Left lobe of liver (tissue), 2 donors: ENCODE measurements around the gene UNC13B. TPM values are rescaled to one million over a fixed set of nuclear protein-coding genes. Genes with fewer than 3 reads are reported as not detected.
"Not testable (repeated sequence)": the region's sequence is repeated elsewhere in the genome, so short reads cannot be mapped to it uniquely, and the experiment has no call there.

Experiments used
- ATAC-seq: fragments of 200-7000 bp; cut with Tn5 transposase; one replicate; pipeline ENCODE4 v1.9.1; 2020; ENCODE audit warnings: mild to moderate bottlenecking, moderate library complexity
- DNase-seq: peaks from one replicate; pipeline ENCODE4 v3.0.0-alpha.2; 2020; ENCODE audit warnings: low spot score
- total RNA-seq: library from RNA; stranded (reverse); gene quantifications from one replicate; pipeline ENCODE4 v1.2.1, GENCODE V29; 2021
- donor health status: DM: no; HTN: no; CAD: no; lungs with moderate emphysema.
- donor health status: DM: no; HTN: yes; CAD: no.

Gene UNC13B
- 21.4 TPM for total RNA-seq

DNA sequence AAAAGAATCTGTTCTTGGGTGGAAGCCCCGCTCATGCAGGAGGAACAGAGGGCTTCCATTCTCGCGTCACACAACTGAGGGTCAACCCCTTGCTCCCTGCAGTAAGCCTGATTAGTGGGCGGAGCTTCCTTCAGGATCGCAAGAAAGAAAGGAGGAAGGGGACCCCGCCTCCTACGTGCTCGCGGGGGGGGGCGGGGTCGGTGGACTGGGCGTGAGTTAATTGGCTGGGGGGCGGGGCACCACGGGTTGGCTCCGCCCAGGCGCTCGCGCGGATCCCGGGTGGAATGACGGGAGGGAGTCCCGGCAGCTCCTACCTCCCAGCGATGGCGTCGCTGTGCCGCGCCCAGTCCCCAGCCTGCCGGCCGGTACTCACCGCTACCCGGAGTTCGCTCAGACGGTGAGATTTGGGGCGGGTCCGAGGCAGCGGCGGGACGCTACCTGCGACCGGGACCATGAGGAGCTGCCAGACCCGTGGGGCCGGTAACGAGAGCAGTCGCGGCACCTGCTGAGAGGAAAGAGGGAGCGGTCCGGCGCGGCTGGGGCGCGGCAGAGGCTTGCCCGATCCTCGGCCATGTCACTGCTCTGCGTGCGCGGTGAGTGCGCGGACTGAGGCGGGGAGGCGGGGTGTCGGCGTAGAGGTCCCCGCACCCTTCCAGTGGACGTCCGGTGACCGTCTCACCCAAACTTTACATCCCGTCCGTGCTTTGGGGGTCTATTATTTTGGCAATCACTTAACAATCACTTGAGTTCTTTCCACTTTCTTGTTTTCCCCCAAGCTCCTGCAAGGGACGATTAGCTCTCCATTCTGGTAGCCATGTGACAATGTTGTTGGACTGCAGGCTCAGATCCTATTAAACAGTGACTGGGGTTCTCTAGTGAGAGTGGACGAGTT lies at the start of gene UNC13B:
UNC13B (plus strand) TSS at position 297 of the 892 bp plus-strand sequence; CDS start at position 572, 275 bp downstream.
- DNase-seq (peak; percentile 98), ATAC-seq (peak; percentile 96)

DNA sequence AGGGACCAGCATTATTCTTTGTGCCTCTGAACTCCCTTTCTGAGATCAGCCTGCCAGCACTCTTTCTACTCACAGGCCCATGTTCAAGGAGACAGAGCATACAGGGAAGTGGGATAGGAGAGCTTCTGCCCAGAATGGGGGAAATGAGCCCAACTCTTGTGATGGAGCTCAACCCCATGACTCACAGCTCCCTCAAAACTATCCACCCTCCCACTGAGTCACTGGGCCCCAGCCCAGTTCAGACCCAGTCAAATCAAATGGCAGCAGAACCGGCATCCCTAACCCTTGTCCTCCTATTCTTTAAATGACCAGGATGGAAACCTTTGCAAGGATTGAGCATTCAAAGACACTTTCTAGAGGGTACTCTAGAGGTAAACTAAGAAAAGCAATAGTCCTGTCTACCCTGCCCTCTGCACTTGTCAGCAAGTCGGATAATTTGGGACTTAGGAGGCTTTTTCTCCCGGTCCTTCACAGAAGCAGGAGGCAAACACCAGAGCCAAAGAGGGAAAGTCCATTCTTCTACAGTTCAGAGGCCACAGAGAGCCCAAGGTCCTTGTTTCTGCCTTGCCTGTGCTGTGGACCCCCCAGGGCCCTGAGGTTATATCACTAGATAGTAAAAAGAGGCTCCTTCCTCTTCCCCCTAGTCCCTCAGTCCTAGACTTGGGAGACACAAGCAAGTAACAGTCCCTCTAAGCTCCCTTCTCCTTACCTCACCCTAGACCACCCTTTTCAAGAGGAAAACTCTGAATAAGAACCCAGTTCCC lies 49.4 kb upstream of the UNC13B start:
- peak; percentile 33 for DNase-seq
- no peak for ATAC-seq

DNA sequence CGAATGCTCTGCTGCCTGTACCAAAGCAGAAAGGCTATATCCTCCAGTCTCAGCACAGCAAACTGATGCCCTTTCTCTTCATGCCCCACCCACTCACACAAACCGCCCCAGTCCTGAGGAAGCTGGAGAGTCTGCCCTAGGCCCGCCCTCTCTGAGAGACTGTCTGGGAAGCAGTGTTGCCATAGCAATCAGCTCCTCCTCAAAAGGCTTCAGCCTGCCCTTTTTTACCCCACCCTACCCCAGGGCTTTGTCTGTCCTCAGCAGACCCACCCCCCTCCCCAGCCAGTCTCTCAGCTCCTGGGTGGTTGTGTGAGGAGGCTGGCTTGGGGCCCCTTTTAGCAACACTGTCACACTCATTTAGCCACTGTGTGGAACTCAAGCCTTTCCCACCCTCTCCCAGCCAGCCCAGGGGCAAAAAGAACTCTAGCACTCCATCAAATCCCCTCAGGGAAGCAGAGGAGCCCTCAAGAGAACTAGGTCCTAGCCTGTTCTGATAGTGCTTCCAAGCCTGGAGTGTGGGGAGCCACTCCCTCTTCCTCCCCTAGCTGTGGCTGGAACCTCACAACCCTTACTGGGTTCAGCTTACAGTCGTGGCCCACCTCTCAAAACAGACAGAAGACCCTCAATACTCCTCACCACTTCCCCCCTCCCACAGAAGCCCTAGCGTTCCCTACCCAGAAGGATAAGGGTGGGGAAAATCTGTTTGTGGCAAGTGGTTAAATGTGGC lies 47.5 kb upstream of the UNC13B start:
- peak; percentile 62 for DNase-seq
- ATAC-seq, result no peak

DNA sequence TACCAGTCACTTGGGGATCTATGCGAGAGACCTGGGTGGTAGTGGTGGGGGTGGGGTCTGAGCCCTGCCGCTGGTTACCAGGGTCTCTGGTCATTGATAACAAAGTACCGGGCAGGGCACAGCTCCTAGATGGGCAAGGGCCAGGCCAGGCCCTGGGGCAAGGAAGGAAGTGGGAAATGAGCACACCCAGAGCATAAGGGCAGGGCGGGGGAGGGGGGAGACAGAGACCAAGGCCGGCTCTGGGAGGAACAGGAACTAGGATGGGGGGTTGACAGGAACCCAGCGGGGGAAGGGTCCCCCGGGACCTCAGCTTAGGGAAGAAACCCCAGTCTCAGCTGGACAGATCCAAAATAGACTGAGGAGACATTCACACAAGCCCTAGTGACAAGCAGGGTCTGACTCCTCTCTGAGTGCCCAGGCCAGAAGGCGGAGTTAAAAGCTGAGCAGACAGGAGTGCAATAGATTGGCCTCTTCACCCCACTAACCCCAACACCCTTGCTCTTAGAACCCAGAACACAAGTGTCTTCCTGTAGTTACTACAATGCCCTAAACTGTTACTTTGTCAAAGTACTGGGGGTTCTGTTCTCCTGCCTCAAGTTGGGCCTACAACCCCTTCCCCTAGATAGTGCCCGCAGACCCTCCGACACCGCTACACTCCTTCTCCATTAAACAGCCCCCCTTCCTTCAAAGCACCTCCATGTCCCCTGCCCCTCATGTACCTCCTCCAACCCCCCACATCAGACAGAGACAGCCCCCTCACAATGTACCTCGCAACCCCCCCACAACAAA lies 46.8 kb upstream of the UNC13B start:
- ATAC-seq (no peak), DNase-seq (peak; percentile 65)

DNA sequence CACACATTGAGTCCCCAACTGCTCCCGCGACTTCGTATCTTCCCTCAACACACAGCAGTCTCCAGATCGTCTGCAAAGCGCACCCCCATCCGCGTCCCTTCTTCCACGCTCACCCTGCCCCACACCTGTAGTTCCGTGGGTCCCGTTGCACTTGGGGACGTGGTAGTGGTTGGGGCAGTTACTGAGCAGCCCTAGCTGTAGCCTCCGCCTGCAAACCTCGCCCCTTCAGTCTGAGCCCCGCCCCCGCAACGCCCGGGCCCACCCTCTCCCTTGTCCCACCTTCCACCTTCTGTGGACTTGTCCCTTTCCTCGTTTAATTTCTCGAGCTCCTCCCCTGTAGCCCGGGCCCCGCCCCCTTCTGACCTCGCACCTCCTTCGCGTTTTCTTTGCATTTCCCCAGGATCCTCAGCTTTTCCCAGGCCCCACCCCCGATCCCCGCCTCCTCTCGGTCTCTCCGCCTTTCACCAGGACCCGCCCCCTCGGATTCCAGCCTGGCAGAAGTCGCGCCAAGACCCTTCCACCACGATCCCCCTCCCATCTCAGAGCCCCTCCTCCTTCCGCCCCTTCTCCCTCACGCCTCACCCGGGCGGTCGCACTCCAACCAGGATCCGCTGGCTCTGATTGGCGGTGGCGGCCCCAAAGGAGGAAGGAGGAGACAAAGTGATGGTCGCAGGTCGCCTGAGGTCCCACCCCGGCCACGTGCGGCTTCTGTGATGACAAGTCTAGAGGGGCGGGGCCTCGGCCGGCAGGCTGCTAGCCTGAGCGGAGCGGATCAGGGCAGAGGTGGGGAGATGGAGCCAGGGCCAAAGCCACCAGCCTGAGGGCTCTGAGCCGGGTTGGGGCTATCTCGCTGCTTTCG lies 45.9 kb upstream of the UNC13B start, which contains the start of gene ATOSB:
ATOSB (minus strand) TSS at position 183 of the 859 bp plus-strand sequence. CDS start 7,588 bp downstream, outside the sequence.
- ATAC-seq (peak; percentile 71), DNase-seq (peak; percentile 99)

DNA sequence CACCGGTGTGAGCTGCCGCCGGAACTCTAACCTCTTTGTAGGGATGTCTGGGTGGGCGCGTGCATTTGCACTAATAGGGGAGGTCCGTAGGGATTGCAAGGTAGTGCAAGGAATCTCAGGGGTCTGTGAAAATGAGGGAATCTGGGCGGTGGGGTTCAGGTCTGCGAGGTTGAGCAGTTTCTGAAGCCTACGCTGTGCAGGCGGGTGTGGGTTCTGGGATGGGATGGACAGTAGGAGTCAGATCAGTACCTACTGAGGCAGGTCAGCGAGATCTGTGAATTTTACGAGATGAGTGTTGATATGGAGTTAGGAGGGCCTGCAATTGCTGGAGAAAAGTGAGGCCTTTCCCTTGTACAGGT lies 45.3 kb upstream of the UNC13B start:
- ATAC-seq, result no peak
- DNase-seq, result no peak

DNA sequence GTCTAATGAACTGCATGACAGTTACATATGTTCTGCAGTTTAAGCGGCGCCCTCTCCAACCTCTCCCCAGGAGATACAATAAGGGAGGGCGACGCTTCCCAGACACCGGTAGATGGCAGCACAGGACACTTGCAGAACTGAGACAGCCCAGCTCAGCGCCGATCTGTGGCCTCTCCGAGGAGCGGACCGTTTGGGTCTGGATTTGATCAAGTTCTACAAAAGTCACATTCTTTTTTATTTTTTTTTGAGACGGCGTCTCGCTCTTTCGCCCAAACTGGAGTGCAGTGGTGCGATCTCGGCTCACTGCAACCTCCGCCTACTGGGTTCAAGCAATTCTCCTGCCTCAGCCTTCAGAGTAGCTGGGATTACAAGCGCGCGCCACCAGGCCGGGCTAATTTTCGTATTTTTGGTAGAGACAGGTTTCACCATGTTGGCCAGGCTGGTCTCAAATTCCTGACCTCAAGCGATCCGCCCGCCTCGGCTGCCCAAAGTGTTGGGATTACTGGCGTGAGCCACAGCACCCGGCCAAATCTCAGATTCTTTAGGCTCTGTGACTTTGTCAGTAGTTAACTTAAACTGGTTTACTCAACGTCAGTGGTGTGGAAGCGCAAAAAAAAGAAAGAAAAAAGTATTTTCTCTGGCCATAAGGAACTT lies 44.8 kb upstream of the UNC13B start:
- ATAC-seq (peak; percentile 77), DNase-seq (peak; percentile 91)

DNA sequence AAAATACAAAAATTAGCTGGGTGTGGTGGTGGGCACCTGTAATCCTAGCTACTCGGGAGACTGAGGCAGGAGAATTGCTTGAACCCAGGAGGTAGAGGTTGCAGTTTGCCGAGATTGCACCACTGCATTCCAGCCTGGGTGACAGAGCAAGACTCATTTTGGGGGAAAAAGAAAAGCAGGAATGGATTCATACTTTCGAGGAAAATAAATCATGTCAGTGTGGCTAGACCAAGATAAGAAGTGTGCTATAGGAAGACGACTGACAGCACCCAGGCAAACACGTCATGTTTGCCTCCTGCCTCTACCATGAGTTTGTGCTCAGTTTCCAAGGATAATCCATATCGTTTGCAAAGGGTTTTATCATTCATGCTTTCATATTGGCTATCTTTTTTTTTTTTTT lies 26.9 kb upstream of the UNC13B start:
- no peak for ATAC-seq

DNA sequence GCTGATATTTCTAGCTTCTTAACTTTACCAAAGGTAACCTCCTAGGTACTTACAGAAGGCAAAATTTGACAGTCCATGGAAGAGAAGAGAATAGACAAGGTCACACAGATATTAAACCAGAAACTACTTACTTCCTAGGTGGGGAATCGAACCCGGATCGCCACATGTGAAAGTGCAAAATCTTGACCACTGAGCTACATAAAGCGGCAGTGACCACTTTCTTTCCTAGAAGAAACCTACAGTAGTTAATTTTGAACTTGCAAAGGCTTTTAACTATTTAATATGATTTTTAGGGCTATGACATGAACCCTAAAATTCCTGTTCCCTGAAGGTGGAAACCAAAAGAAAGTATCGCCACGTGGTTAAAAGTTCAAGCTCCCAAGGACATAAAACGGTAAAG lies 25.8 kb upstream of the UNC13B start:
- ATAC-seq, result no peak
- no peak for DNase-seq

More for the DNA sequence above, 26.9 kb upstream of the UNC13B start:
- DNase-seq, result no peak

DNA sequence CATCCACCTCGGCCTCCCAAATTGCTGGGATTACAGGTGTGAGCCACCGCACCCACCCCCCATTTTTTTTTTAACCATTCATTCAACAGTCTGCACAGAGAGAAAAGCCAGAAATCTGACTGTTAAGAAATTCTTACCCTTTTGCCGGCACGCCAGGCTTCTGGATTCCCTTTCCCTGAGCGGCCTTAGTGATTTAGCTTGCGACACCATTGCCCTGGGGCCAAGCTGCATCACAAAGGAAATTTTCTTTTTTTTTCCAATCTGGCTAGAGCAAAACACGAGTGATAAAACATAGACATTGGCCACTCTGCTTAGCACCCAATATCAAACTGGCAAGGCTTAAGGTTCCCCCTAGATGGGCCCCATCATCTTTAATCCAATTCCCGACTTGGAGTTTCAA lies 24.9 kb upstream of the UNC13B start:
- DNase-seq, result no peak
- ATAC-seq, result no peak

DNA sequence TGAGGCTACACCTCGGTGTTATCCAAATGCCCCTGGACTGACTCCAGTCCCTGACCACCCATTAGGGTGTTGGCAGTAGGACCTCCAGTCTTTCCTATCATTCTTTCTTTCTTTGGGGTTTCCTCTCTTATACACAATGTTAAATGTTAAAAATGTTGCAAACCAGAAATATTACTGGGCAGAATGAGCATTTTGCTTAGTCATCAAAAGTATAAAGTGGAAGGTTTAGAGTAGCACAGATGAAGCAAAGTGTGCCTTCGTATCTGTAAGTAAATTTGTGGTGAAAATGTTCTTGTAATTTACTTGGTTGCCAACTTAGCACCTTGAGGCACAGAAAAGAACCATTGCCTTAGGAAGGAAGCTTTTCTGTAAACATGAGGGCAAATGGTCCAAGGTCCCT lies 21.7 kb upstream of the UNC13B start:
- ATAC-seq, result no peak
- DNase-seq, result no peak

DNA sequence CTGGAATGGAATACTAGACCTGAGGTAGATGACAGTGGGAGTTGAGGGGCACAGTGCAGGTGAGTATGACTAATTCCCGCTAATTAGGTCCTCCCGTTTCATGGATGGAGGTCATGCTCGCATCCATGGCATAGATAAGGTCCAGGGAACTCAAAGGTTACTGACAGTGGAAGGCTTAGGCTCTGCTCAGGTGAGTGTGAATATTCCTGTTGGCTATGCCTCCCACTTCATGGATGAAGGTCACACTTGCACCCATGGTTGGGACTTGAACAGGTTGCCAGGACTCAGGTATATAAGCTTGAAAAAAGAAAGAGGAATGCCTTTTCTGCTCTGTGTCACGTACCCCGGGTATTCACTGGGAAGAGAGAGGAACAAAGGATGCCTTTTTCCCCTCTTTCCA lies 19.8 kb upstream of the UNC13B start:
- ATAC-seq, result no peak
- DNase-seq, result no peak

DNA sequence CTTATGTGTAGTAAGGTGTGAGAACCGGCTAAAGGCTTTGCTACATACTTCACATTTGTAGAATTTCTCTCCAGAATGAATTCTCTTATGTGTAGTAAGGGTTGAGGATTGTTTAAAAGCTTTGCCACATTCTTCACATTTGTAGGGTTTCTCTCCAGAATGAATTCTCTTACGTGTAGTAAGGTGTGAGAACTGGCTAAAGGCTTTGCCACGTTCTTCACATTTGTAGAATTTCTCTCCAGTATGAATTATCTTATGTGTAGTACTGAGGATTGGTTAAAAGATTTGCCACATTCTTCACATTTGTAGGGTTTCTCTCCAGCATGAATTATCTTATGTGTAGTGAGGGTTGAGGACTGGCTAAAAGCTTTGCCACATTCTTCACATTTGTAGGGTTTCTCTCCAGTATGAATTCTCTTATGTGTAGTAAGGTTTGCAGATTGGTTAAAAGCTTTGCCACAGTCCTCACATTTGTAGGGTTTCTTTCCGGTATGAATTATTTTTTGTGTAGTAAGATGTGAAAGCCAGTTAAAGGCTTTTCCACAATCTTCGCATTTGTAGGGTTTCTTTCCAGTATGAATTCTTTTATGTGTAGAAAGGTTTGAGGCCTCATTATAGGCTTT lies 13.8 kb upstream of the UNC13B start:
- not testable (repeated sequence) for DNase-seq

DNA sequence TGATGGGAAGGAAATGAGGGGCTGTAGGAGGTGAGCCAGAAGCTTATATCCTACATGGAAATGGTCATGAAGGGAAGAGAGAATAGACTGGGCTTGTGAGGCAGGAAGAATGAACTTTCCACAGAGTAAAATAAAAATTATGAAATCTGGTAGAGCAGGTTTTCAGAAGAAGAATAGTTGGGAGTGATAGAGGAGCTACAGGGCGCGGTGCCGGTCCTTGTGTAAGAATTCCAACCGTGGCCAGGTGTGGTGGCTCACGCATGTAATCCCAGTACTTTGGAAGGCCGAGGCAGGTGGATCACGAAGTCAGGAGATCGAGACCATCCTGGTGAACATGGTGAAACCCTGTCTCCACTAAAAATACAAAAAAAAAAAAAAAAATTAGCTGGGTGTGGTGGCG lies 8.9 kb upstream of the UNC13B start:
- DNase-seq (no peak), ATAC-seq (no peak)

More for the DNA sequence above, 13.8 kb upstream of the UNC13B start:
- ATAC-seq, result not testable (repeated sequence)

DNA sequence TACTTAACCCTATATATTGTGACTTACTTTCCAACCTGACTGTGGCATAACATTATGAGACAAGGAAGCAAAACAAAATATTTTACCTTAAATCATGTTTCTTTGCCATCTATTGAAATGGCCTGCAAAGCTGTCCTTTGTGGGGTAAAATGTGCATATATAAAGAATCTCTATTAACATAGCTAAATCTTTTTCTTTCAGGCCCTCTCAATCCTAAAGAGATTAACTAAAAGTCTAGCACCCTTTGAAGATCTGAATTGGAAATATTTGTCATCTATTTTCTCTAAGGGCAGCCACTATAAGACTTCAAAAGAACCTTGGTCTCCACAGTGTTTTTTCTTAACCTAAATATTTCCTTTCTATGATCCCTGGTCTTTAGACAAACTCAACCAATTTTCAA lies 5.0 kb upstream of the UNC13B start:
- ATAC-seq, result no peak
- no peak for DNase-seq

DNA sequence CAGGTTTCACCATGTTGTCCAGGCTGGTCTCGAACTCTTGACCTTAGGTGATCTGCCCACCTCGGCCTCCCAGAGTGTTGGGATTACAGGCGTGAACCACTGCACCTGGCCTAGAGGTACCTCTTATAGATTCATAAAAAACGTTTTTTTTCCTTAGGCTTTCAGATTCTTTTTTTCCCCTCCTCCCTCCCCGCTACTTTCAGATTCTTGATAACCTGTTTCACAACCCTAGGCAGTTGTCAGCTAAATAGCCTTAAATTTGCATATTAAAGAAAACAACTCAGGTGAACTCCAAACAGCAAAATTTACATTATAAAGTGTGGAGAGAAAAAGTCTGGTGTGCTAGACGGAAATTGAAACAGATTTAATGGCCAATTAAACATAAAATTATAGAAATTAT lies 4.0 kb upstream of the UNC13B start:
- not testable (repeated sequence) for DNase-seq, ATAC-seq

DNA sequence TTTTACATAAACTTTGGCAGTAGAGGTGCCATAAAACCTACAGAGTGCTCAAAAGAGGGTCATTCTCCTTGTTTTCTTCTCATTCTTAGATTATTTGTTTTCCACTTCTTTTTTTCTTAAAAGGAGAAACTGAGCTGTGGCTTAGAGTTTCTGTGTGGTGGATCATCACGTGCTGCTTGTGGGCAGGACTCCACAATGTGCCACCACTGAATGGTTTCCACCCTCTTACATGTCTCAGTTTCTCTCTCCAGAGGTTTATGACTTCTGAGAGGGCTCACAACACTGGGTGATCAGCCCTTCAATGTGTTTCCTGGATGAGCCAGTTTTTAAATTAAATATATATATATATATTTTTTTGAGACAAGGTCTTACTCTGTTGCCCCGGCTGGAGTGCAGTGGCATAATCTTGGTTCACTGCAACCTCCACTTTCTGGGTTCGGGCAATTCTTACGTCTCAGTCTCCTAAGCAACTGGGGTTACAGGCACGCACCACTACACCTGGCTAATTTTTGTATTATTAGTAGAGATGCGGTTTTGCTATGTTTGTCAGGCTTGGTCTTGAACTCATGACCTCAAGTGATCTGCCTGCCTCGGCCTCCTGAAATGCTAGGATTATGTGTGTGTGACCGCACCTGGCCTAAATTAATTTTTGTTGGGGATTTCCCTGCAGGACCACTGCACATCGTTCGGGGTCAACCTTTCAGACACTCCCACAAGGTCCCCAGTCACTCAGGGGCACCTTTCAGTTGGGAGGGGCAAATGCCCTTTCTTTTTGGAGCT lies 3.1 kb upstream of the UNC13B start:
- no peak for DNase-seq
- no peak for ATAC-seq
